Measurements from ENCODE around the gene KIAA0513.
"Not testable (repeated sequence)": the region's sequence is repeated elsewhere in the genome, so short reads cannot be mapped to it uniquely, and the experiment has no call there.

Gene KIAA0513

GRCh38 chr16:85123441-85123840 is 95.8 kb downstream of the KIAA0513 start:
- not testable (repeated sequence) for DNase-seq

DNA sequence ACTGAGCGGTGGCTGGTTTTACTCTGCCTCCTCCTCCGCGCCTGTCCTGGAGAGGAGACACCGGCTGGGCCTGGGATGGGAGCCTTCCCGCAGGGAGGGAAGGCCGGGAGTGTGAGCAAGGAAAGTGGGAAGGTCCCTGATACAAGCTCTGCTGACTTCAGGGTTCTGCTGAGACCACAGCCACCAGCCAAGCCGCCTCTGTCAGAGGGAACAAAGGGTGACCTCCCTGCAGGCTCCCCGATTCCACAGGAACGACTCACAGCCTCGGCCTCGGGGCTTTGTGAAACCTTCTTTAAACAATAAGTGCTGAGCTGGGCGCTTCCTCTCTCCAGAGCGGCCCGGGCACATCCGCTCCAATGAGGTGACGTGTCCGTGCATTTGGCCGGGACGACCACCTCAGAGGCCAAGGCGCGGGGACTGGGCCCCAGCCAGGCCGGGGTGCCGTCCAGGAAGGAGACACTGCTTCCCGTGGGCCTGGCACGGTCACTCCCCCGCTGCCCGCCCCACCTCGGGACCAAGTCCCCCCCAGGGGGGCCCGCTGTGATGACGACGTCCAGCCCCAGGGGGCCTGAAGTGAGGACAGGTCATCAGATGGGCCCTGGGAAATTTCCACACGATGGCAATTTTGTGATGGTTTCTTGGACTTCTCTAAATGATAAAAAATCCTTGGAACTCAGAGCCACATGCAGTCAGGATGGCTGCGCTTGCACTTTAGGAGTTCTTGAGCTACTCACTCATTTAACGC is 96.5 kb downstream of the KIAA0513 start:
- DNase-seq, result no peak

DNA sequence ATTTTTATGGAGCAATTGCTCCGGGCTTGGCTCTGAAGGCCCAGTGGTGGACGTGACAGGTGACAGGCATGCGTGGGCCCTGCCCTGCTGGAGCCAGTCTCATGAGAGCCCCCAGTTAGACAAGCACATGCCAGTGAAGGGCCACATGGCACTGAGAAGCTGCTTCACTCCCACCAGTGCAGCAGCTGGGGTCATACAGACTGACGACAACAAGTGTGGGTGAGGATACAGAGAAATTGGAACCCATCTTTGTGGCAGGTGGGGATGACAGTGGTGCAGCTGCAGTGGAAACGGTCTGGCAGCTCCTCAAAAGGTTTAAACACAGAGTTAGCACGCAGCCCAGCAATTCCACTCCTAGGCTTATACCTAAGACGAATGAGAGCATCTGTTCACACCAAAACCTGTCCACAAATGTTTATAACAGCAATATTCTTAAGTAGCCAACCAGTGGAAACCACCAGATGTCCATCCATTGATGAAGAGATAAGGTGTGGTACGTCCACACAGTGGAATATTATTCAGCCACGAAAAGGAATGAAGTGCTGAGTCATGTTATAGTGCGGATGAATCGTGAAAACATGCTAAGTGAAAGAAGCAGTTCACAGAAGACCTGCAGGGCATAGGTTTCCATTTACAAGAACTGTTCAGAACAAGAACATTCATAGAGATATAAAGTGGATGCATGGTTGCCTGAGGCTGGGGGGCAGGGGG is 97.2 kb downstream of the KIAA0513 start:
- DNase-seq, result no peak

- no peak for DNase-seq
These were observed 98.2 kb downstream of the KIAA0513 start for GRCh38 chr16:85125570-85126393.

- no peak for DNase-seq
These were observed 98.8 kb downstream of the KIAA0513 start for GRCh38 chr16:85126394-85126704.

- no peak for DNase-seq
These were observed 99.2 kb downstream of the KIAA0513 start for GRCh38 chr16:85126705-85127378.

DNA sequence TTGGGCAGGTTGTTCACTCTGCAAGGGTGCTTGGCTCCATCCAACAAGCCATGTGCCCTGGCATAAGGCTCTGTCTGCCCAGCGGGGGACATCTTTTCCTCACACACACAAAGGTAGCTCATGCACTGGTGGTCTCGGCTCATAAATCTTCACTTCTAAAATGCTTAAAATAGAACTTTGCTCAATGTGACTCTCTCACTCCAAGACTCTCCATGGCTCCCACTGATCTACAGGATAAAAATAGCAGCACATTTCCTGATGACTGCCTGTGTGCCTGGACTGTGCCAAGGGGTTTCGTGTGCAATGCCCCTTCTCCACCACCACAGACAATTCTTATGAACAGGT is 99.8 kb downstream of the KIAA0513 start:
- no peak for DNase-seq

DNA sequence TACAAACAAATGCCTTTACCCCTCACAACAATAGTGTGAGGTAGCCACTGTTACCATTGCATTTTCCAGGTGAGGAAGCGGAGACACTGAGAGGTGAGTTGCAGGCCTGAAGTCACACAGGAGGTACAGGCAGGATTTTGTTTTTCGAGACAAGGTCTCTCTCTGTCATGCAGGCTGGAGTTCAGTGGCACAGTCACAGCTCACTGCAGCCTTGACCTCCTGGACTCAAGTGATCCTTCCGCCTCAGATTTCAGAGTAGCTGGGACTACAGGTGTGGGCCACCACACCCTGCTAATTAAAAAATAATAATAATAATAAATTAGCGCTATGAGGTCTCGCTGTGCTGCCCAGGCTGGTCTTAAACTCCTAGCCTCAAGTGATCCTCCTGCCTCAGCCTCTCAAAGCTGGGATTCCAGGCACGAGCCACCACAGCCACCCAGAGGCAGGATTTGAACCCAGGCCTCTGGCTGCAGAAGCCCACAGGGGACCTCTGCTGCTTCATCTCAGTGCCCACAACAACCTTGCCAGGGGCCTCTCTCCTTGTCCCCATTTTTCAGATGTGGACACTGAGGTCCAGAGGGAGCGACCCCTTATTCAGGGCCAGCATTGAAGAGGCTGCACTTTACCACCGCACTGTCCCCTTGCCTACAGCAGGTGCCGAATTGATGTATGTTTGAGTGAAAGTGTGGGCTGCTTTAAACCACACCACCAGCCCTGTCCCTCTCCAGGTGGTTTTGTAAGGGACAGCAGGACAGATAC is 100.7 kb downstream of the KIAA0513 start:
- no peak for DNase-seq

GRCh38 chr16:85129876-85130704 is 102.5 kb downstream of the KIAA0513 start:
- DNase-seq, result no peak

DNA sequence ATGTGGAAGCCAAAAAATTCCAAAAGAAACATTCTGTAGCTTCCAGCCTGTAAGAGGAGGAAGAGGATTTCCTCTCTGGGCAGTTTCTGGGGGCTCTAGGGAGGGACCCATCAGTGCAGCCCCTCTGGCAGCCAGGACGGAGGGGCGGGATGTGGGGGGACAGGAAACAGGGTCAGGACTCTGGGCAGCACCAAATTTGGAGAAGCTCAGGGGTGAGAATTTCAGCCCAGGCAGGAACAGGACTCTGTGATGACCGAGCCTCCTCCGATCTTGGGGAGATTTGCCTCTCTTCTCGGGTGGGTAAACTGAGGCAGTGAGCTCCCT is 103.1 kb downstream of the KIAA0513 start:
- DNase-seq, result no peak

GRCh38 chr16:85132456-85133289 is 105.1 kb downstream of the KIAA0513 start:
- DNase-seq, result no peak

- no peak for DNase-seq
These were observed 105.7 kb downstream of the KIAA0513 start for GRCh38 chr16:85133290-85133599.

GRCh38 chr16:85134076-85134788 is 106.6 kb downstream of the KIAA0513 start:
- no peak for DNase-seq

DNA sequence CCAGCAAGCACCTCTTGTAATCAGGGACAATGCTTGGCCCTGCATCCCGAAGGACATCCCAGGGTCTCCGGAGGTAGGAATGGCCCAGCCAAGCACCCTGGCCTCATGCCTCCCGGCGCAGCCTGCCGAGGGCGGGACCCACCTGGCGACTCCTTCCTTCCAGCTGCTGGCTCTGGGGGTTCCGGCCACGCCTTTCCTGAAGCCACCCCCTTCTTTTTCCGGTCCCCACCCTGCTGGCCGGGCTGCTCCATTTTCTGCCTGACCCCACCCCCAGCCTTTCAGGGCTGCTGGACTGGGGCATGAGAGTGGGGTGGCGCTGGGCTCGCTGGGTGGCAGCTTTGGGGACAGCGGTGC is 107.2 kb downstream of the KIAA0513 start:
- no peak for DNase-seq

- no peak for DNase-seq
These were observed 108.7 kb downstream of the KIAA0513 start for GRCh38 chr16:85136213-85136701.

GRCh38 chr16:85136702-85137322 is 109.2 kb downstream of the KIAA0513 start:
- no peak for DNase-seq

GRCh38 chr16:85137323-85138072 is 109.9 kb downstream of the KIAA0513 start:
- DNase-seq, result no peak

DNA sequence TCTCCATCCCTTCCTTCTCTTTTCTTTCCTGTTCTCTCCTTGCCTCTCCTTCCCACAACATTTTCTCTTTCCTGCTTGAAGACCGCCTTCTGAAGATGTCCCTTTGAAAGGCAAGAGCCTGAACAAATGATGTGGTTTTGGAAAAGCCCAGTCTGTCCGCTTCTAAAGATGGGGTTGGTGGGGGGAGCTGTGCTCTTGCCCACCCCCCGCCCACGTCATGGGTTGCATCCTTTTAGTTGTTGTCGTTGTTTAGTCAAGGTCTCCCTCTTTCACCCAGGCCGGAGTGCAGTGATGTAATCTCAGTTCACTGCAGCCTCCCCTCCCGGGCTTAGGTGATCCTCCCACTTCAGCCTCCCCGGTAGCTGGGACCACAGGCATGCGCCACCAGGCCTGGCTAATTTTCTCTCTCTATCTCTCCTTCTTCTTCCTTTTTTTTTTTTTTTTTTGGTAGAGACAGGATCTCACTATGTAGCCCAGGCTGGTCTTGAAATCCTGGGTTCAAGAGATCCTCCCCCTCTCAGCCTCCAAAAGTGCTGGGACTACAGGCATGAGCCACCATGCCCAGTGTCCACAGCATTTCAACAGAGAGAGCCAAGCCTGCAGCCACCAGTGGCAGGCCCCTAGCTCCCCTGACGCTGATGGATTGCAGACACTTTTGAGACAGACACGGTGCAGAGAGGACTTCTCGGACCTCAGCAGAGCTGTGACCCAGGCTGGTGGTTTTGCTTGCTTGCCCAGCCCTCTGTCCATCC is 110.7 kb downstream of the KIAA0513 start:
- no peak for DNase-seq

Measured in activated CD4-positive, alpha-beta T cell treated with anti-CD3 and anti-CD28 coated beads for 1 hour (primary cell).